CD4-positive, alpha-beta T cell (primary cell): ENCODE data around the gene LILRA5. TPM values are rescaled to one million over a fixed set of nuclear protein-coding genes. Genes with fewer than 3 reads are reported as not detected.

Experiments used
- ATAC-seq: fragments of 200-7000 bp; cut with Tn5 transposase; one replicate; pipeline ENCODE4 v1.10.0; 2022; ENCODE audit warnings: mild to moderate bottlenecking; ENCODE audit not compliant: poor library complexity
- CTCF ChIA-PET: fragments of 350-600 bp; sonication (Branson Sonifier 250); formaldehyde crosslinking; loops from one replicate; lab custom pipeline; 2021; ENCODE audit warnings: antibody characterized with exemption, inconsistent platforms; lab: Charles Lee
- POLR2A ChIA-PET: fragments of 350-600 bp; sonication (Branson Sonifier 250); formaldehyde crosslinking; loops from one replicate; lab custom pipeline; 2021; ENCODE audit warnings: antibody characterized with exemption, inconsistent platforms; lab: Charles Lee
- DNase-seq, 14 experiments: peaks; one replicate each; pipeline ENCODE4 v3.0.0-alpha.2; 2013 to 2020; ENCODE audit warnings: mixed read lengths in 2 of 14
- H3K27ac ChIP-seq, 2 donors: one replicate each; pipeline versions ENCODE4 v1.5.1 to v1.7.0; 2013; ENCODE audit warnings: low read length in 2 of 2, low read depth in 1 of 2, mild to moderate bottlenecking in 1 of 2
- H3K27me3 ChIP-seq, 2 experiments: 1 replicate in 1 of 2; 2 replicates in 1 of 2; pipeline versions ENCODE4 v1.6.1 to v1.7.0; 2013; ENCODE audit warnings: low read length in 2 of 2, control low read depth in 1 of 2, mild to moderate bottlenecking in 1 of 2, moderate library complexity in 1 of 2; ENCODE audit not compliant: insufficient read depth in 2 of 2, control insufficient read depth in 1 of 2
- H3K36me3 ChIP-seq: one replicate; pipeline ENCODE4 v1.6.1; 2013; ENCODE audit warnings: low read length, control low read depth; ENCODE audit not compliant: insufficient read depth
- H3K4me1 ChIP-seq: one replicate; pipeline ENCODE4 v1.6.1; 2013; ENCODE audit warnings: low read length, control low read depth; ENCODE audit not compliant: insufficient read depth
- H3K4me3 ChIP-seq: one replicate; pipeline ENCODE4 v1.5.1; 2013; ENCODE audit warnings: mild to moderate bottlenecking, low read length, moderate library complexity
- H3K9me3 ChIP-seq, 2 experiments: 1 replicate in 1 of 2; 2 replicates in 1 of 2; pipeline versions ENCODE4 v1.6.1 to v1.7.0; 2013; ENCODE audit warnings: low read length in 2 of 2, mild to moderate bottlenecking in 2 of 2, control low read depth in 1 of 2, moderate library complexity in 1 of 2; ENCODE audit not compliant: control insufficient read depth in 1 of 2, insufficient read depth in 1 of 2
- H3K27ac Mint-ChIP-seq: one replicate; pipeline ENCODE4 v1.8.0; 2020; ENCODE audit warnings: mixed read lengths
- H3K27me3 Mint-ChIP-seq: one replicate; pipeline ENCODE4 v1.8.0; 2021; ENCODE audit warnings: mixed read lengths
- H3K36me3 Mint-ChIP-seq: one replicate; pipeline ENCODE4 v1.8.0; 2021; ENCODE audit warnings: low read depth, mixed read lengths
- H3K4me1 Mint-ChIP-seq: one replicate; pipeline ENCODE4 v1.8.0; 2021; ENCODE audit warnings: low read depth, mixed read lengths
- H3K4me3 Mint-ChIP-seq: one replicate; pipeline ENCODE4 v1.8.0; 2020; ENCODE audit warnings: mild to moderate bottlenecking, mixed read lengths
- H3K9me3 Mint-ChIP-seq: one replicate; pipeline ENCODE4 v1.8.0; 2020; ENCODE audit warnings: mixed read lengths
- intact Hi-C, 2 experiments: fragments of 100-400 bp; cut with DNase I in 1 of 2; cut with micrococcal nuclease in 1 of 2; formaldehyde crosslinking; loops; one replicate each; pipeline versions ENCODE4 v1.15.1 to v1.9.0; 2023 to 2025; cut with DNase I, micrococcal nuclease
- total RNA-seq, 174 experiments: library from RNA in 2 of 174; stranded (reverse) in 2 of 174; gene quantifications; one replicate each; pipeline ENCODE4 v1.2.3 and lab custom pipeline; 2021 to 2026
- TF ChIP-seq, protein P1 (sequence below): fragments of 200-600 bp; IDR thresholded peaks from one replicate; pipeline ENCODE4 v1.8.0; 2022; ENCODE audit warnings: antibody characterized with exemption, mild to moderate bottlenecking

LILRA5 gene
- total RNA-seq, 2 experiments from 2014 or later: 1.5 TPM

DNA sequence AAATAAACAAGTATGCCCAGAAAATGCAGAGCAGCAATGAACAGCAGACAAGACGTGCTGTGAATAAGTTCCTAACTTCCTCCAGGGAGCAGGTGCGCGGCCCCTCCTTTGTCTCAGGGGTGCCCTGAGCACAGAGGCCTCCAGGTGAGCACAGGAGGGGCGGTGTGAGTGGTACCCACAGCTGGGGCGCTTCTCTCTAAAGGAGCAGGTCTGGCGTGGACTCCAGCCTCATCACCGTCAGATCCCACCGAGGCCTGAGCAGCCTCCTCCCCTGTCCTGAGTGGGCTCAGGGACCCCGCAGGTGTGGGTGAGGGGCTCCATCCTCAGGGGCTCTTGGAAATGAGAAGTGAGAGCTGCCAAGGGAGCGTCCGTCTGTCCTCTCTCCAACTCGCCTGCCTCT, 3.2 kb downstream of the LILRA5 start:
- H3K27ac Mint-ChIP-seq: no peak overlapping the region
- no peak overlapping the region for H3K4me3 ChIP-seq
- POLR2A ChIA-PET: no interaction called here
- no peak overlapping the region for H3K27ac ChIP-seq
- no peaks in the 10 kb centered on the region for H3K36me3 ChIP-seq
- TF ChIP-seq, protein P1, sequence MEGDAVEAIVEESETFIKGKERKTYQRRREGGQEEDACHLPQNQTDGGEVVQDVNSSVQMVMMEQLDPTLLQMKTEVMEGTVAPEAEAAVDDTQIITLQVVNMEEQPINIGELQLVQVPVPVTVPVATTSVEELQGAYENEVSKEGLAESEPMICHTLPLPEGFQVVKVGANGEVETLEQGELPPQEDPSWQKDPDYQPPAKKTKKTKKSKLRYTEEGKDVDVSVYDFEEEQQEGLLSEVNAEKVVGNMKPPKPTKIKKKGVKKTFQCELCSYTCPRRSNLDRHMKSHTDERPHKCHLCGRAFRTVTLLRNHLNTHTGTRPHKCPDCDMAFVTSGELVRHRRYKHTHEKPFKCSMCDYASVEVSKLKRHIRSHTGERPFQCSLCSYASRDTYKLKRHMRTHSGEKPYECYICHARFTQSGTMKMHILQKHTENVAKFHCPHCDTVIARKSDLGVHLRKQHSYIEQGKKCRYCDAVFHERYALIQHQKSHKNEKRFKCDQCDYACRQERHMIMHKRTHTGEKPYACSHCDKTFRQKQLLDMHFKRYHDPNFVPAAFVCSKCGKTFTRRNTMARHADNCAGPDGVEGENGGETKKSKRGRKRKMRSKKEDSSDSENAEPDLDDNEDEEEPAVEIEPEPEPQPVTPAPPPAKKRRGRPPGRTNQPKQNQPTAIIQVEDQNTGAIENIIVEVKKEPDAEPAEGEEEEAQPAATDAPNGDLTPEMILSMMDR: no peak
- peaks cover 22% of the 10 kb centered on the region for H3K27me3 Mint-ChIP-seq
- peaks cover 13 to 19% of the 10 kb centered on the region in 2 experiments for H3K27me3 ChIP-seq
- no peaks in the 10 kb centered on the region for H3K9me3 Mint-ChIP-seq
- H3K36me3 Mint-ChIP-seq: no peaks in the 10 kb centered on the region
- CTCF ChIA-PET: no interaction called here
- H3K9me3 ChIP-seq: no peaks in the 10 kb centered on the region
- no peaks in the 10 kb centered on the region for H3K4me1 ChIP-seq
- peaks cover 11% of the 10 kb centered on the region for H3K4me1 Mint-ChIP-seq
- no peak overlapping the region for H3K4me3 Mint-ChIP-seq
- ATAC-seq (no peak), DNase-seq (no peak)
- intact Hi-C loops: loop anchor here in 1 of 2 experiments (10.0 kb wide), 1 partner anchor 205 kb away; no protein-coding TSS in a partner anchor

DNA sequence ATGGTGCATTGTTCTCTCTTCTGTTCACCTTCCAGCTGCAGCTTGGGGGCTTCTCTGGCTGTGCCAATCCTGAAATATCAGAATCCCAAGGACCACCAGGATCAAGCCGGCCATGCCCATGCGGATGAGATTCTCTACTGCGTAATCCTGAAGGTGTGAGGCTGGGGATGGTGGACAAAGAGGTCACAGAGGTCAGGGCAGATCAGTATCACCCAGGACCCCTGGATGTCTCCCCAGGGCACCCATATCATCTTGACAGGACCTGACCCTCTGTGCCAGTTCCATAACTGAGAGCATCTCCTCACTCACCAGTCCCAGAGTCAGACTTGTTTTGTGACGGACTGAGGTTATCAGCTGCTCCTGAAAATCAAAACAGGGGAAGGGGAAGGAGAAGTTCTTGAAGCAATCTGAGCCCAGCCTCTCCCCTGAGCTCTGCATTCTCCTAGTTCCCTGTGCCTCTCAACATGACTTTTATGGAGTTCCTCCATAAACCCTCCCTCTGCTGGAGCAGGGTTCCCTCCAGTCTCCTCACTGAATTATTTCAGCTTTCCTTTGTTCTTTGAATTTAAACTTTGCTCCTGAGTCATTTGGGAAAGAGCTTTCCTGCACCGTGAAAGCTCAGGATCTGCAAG, 5.5 kb downstream of the LILRA5 start:
- Histone ChIP-seq H3K27me3 (peaks cover 5% of the 10 kb centered on the region in 2 experiments), H3K9me3 (no peaks in the 10 kb centered on the region), H3K4me3 (no peak overlapping the region), H3K27ac (no peak overlapping the region), H3K4me1 (peaks cover 6% of the 10 kb centered on the region), H3K36me3 (no peaks in the 10 kb centered on the region)
- intact Hi-C loops: loop anchor here in 1 of 2 experiments (10.0 kb wide), 1 partner anchor 207 kb away; no protein-coding TSS in a partner anchor
- TF ChIP-seq, protein P1: no peak
- peaks cover 29% of the 10 kb centered on the region for H3K4me1 Mint-ChIP-seq
- H3K36me3 Mint-ChIP-seq: no peaks in the 10 kb centered on the region
- H3K27ac Mint-ChIP-seq: no peak overlapping the region
- no peak for DNase-seq
- no peak overlapping the region for H3K4me3 Mint-ChIP-seq
- H3K27me3 Mint-ChIP-seq: peaks cover 5% of the 10 kb centered on the region
- no peak for ATAC-seq
- ChIA-PET CTCF (no interaction called here), POLR2A (interaction anchor here (0.6 to 0.8 kb wide), 2 partner anchors 80 to 177 kb away, joined by 3 read pairs; no protein-coding TSS in a partner anchor)
- no peaks in the 10 kb centered on the region for H3K9me3 Mint-ChIP-seq

DNA sequence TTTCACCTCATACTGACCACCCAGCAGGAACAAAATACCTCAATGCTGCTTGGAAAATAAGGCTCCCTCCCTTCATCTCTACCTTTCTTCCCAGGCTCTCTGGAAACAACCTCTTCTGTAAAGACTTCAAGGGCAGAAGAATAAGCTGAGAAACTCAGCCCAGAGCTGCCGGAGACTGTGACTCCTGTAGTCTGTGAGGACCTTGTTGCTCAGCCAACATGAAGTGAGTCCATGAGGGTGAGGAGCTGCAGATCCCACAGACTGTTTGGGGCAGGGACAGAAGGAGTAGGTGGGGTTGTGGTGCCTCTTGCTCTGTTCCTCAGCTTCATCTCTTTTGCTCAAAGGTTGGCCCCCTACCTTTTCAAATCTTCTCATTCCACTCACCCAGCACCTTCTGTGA, 7.8 kb downstream of the LILRA5 start:
- H3K27me3 ChIP-seq: no peaks in the 10 kb centered on the region
- ChIA-PET CTCF (no interaction called here), POLR2A (no interaction called here)
- no peaks in the 10 kb centered on the region for H3K27me3 Mint-ChIP-seq
- peaks cover 6% of the 10 kb centered on the region for H3K4me1 ChIP-seq
- H3K27ac Mint-ChIP-seq: no peak overlapping the region
- no peaks in the 10 kb centered on the region for H3K36me3 ChIP-seq
- H3K9me3 Mint-ChIP-seq: no peaks in the 10 kb centered on the region
- intact Hi-C loops: loop anchor here in 1 of 2 experiments (10.0 kb wide), 1 partner anchor 210 kb away; no protein-coding TSS in a partner anchor
- peaks cover 37% of the 10 kb centered on the region for H3K4me1 Mint-ChIP-seq
- TF ChIP-seq, protein P1: no peak
- no peak overlapping the region for H3K4me3 ChIP-seq
- DNase-seq (no peak), ATAC-seq (no peak)
- no peak overlapping the region for H3K27ac ChIP-seq
- no peak overlapping the region for H3K4me3 Mint-ChIP-seq
- H3K9me3 ChIP-seq: no peaks in the 10 kb centered on the region
- H3K36me3 Mint-ChIP-seq: no peaks in the 10 kb centered on the region
